Keratinocyte (primary cell): ENCODE data around the gene NOS3. TPM values are rescaled to one million over a fixed set of nuclear protein-coding genes. Genes with fewer than 3 reads are reported as not detected.

ENCODE experiments used
- DNase-seq: peaks from one replicate; pipeline ENCODE4 v3.0.0-alpha.2; 2011; ENCODE audit warnings: low read depth, missing footprints, low spot score
- FAIRE-seq: peaks from 2 replicates; lab custom pipeline; 2011; peaks lifted over from hg19 to GRCh38; lab: Jason Lieb, UNC
- H2AFZ ChIP-seq: 2 replicates; pipeline ENCODE4 v1.6.0; 2012; ENCODE audit warnings: low read length, control low read depth, inconsistent platforms; ENCODE audit not compliant: control insufficient read depth
- H3K27ac ChIP-seq: 2 replicates; pipeline ENCODE4 v1.5.1; 2011; ENCODE audit warnings: low read length; ENCODE audit not compliant: control insufficient read depth, insufficient read depth
- H3K27me3 ChIP-seq: 3 replicates; pipeline ENCODE4 v1.6.0; 2011; ENCODE audit warnings: low read length; ENCODE audit not compliant: control insufficient read depth, insufficient read depth; ENCODE audit errors: extremely low read depth
- H3K36me3 ChIP-seq, 2 experiments: 2 replicates in 1 of 2; 3 replicates in 1 of 2; pipeline ENCODE4 v1.5.1; 2011; ENCODE audit warnings: low read length in 2 of 2, mild to moderate bottlenecking in 1 of 2; ENCODE audit not compliant: control insufficient read depth in 2 of 2, insufficient read depth in 2 of 2; ENCODE audit errors: extremely low read depth in 1 of 2
- H3K4me1 ChIP-seq: 3 replicates; pipeline ENCODE4 v1.5.1; 2011; ENCODE audit warnings: low read length; ENCODE audit not compliant: control insufficient read depth, insufficient read depth; ENCODE audit errors: extremely low read depth
- H3K4me2 ChIP-seq: 3 replicates; pipeline ENCODE4 v1.6.0; 2011; ENCODE audit warnings: low read depth, low read length; ENCODE audit not compliant: control insufficient read depth, insufficient read depth; ENCODE audit errors: extremely low read depth
- H3K4me3 ChIP-seq, 3 experiments: fragments of 200-600 bp in 1 of 3; sonication (generic) in 1 of 3; 2 replicates in 2 of 3; 3 replicates in 1 of 3; pipeline ENCODE4 v1.5.1; 2011 to 2016; ENCODE audit warnings: low read length in 3 of 3, mild to moderate bottlenecking in 3 of 3, control low read depth in 2 of 3, inconsistent platforms in 1 of 3, low read depth in 1 of 3, mixed read lengths in 1 of 3, mixed run types in 1 of 3, moderate library complexity in 1 of 3; ENCODE audit not compliant: control insufficient read depth in 2 of 3, insufficient read depth in 2 of 3; ENCODE audit errors: extremely low read depth in 1 of 3
- H3K79me2 ChIP-seq: 2 replicates; pipeline ENCODE4 v1.6.0; 2012; ENCODE audit warnings: low read length; ENCODE audit not compliant: control insufficient read depth, insufficient read depth
- H3K9ac ChIP-seq: 3 replicates; pipeline ENCODE4 v1.6.0; 2011; ENCODE audit warnings: low read length; ENCODE audit not compliant: control insufficient read depth, insufficient read depth; ENCODE audit errors: extremely low read depth
- H3K9me1 ChIP-seq: 3 replicates; pipeline ENCODE4 v1.6.0; 2011; ENCODE audit warnings: low read length; ENCODE audit not compliant: control insufficient read depth, insufficient read depth; ENCODE audit errors: extremely low read depth
- H3K9me3 ChIP-seq: 2 replicates; pipeline ENCODE4 v1.5.1; 2012; ENCODE audit warnings: low read depth, low read length; ENCODE audit not compliant: control insufficient read depth
- H4K20me1 ChIP-seq: 3 replicates; pipeline ENCODE4 v1.6.0; 2011; ENCODE audit warnings: low read length; ENCODE audit not compliant: control insufficient read depth, insufficient read depth; ENCODE audit errors: extremely low read depth
- EZH2 ChIP-seq: IDR thresholded peaks from one replicate; pipeline ENCODE4 v1.6.1; 2012; ENCODE audit warnings: inconsistent platforms, mild to moderate bottlenecking, low read length, moderate library complexity
- dilution Hi-C: fragments of 300-500 bp; cut with MboI; formaldehyde crosslinking; loops from one replicate; pipeline ENCODE4 v1.7.0; 2020; ENCODE audit warnings: low sequenced_read_pairs; ENCODE audit not compliant: extremely low pct_ligation_motif_present
- polyA plus RNA-seq, 5 experiments: library from polyadenylated mRNA; depleted of rRNA in 3 of 5; stranded (reverse) in 3 of 5; stranded (forward) in 1 of 5; unstranded in 1 of 5; fragments of >200 nt; gene quantifications; 1 replicate in 1 of 5; 2 replicates in 3 of 5; 3 replicates in 1 of 5; pipeline versions ENCODE4 v1.2.1 to v1.2.3, GENCODE V29; 2011 to 2012; ENCODE audit warnings: missing spikeins in 2 of 5, low read depth in 1 of 5, low replicate concordance in 1 of 5
- TF ChIP-seq, protein P1 (sequence below), 3 experiments: IDR thresholded peaks in 1 of 3; conservative IDR thresholded peaks in 1 of 3; optimal IDR thresholded peaks in 1 of 3; 2 replicates in 2 of 3; 3 replicates in 1 of 3; pipeline versions ENCODE3 to v1.5.1; 2011; ENCODE audit warnings: low read length in 3 of 3, mild to moderate bottlenecking in 3 of 3, moderate library complexity in 2 of 3, control low read depth in 1 of 3, inconsistent platforms in 1 of 3; ENCODE audit not compliant: insufficient read depth in 2 of 3; ENCODE audit errors: extremely low read depth in 1 of 3

Gene NOS3
- polyA plus RNA-seq, 1 donor (not counting 4 experiments of a cell fraction or from before 2014, with no cell fraction given): 0.77 TPM

DNA sequence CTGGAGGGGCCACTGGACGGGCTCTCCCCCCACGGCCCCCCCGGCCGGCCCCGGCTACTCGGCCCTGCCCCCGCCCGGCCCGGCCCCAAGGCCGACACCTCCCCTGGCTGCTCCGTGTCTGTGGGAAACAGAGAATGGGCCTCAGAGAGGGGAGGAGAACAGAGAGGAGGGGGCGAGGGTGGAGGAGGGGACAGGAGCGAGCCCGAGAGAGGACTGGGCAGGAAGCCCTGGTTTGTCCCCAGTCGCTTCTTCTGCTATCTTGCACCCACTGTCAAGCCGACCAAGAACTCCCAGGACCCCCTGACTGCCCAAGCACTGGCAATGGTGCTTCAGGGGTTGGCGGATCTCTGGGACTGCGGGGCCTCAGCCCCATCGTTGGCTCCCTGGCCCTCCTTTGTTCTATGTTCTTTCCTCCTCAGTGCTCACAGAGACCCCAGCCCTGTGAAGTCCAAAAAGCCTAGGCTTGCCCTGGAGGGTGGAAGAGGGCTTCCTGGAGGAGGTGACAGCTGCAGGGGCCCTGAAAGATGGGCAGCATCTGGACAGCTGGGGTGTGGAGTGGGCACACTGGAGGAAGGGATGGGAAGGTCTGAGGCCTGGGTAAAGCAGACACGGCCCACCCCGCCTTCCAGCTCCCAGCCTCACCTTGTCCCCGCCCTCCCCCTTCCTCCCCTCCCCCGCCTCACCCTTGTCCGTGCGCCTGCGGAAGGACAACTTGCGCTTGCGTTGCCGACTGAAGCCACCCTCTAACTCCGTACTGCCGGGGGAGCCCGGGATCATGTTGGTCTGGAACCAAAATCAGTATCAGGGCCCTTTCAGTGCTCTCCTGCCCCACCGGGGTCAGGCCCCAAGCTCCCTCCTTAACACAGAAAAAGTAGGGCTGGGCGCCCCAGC lies 42.8 kb upstream of the NOS3 start:
- H3K27ac ChIP-seq: no peak overlapping the region
- H3K27me3 ChIP-seq: peaks cover 28% of the 10 kb centered on the region
- dilution Hi-C loops: no loop called here
- H3K79me2 ChIP-seq: no peaks in the 10 kb centered on the region
- no peak overlapping the region for H2AFZ ChIP-seq
- FAIRE-seq (no peak), DNase-seq (no peak)
- H3K36me3 ChIP-seq: no peaks in the 10 kb centered on the region
- H3K9me1 ChIP-seq: no peaks in the 10 kb centered on the region
- no peaks in the 10 kb centered on the region for H4K20me1 ChIP-seq
- no peak overlapping the region for H3K9ac ChIP-seq
- H3K4me3 ChIP-seq: no peak overlapping the region
- H3K4me2 ChIP-seq: no peak overlapping the region
- no peaks in the 10 kb centered on the region for H3K9me3 ChIP-seq
- H3K4me1 ChIP-seq: peaks cover 8% of the 10 kb centered on the region
- TF ChIP-seq EZH2: no peak
- TF ChIP-seq, protein P1, sequence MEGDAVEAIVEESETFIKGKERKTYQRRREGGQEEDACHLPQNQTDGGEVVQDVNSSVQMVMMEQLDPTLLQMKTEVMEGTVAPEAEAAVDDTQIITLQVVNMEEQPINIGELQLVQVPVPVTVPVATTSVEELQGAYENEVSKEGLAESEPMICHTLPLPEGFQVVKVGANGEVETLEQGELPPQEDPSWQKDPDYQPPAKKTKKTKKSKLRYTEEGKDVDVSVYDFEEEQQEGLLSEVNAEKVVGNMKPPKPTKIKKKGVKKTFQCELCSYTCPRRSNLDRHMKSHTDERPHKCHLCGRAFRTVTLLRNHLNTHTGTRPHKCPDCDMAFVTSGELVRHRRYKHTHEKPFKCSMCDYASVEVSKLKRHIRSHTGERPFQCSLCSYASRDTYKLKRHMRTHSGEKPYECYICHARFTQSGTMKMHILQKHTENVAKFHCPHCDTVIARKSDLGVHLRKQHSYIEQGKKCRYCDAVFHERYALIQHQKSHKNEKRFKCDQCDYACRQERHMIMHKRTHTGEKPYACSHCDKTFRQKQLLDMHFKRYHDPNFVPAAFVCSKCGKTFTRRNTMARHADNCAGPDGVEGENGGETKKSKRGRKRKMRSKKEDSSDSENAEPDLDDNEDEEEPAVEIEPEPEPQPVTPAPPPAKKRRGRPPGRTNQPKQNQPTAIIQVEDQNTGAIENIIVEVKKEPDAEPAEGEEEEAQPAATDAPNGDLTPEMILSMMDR (optimal IDR thresholded peaks at IDR 0.05 in 1 of 3, IDR thresholded peaks at IDR 0.05 in 1 of 3, conservative IDR thresholded peaks at IDR 0.05 in 1 of 3; ENCODE audit: extremely low read depth in 1 of 3, insufficient read depth in 2 of 3, low read length in 3 of 3): no peak

DNA sequence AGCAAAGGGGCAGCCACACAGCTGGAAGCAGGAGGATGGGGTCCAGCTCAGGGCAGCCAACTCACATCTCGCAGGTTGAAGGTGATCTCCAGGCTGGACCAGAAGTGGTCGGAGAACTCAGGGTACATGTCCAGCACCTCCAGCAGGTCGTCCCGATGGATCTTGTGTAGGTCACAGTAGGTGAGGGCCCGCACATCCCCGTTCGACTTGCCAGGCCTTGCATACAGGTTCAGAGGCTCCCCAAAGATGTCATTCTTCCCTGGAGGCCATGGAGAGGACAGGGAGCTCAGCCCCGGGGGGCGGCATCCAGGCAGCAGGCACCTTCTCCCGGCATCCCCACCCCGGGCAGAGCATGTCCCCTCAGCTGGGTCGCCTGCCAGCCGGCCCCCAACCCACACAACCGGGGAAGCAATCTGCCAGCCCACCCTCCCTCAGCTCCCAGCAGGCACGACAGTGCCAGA lies 42.0 kb upstream of the NOS3 start:
- H2AFZ ChIP-seq: no peak overlapping the region
- H3K9me1 ChIP-seq: no peaks in the 10 kb centered on the region
- H3K36me3 ChIP-seq: no peaks in the 10 kb centered on the region
- H3K79me2 ChIP-seq: no peaks in the 10 kb centered on the region
- no peak overlapping the region for H3K27ac ChIP-seq
- H3K9ac ChIP-seq: no peak overlapping the region
- dilution Hi-C loops: no loop called here
- peaks cover 28% of the 10 kb centered on the region for H3K27me3 ChIP-seq
- H3K4me2 ChIP-seq: no peak overlapping the region
- FAIRE-seq (no peak), DNase-seq (no peak)
- H4K20me1 ChIP-seq: no peaks in the 10 kb centered on the region
- no peak for TF ChIP-seq EZH2
- TF ChIP-seq, protein P1 (optimal IDR thresholded peaks at IDR 0.05 in 1 of 3, IDR thresholded peaks at IDR 0.05 in 1 of 3, conservative IDR thresholded peaks at IDR 0.05 in 1 of 3; ENCODE audit: extremely low read depth in 1 of 3, insufficient read depth in 2 of 3, low read length in 3 of 3): no peak
- no peak overlapping the region for H3K4me3 ChIP-seq
- no peaks in the 10 kb centered on the region for H3K9me3 ChIP-seq
- H3K4me1 ChIP-seq: peaks cover 8% of the 10 kb centered on the region
